GM12865 (cell line): ENCODE results near the gene ANXA10.

Source experiments
- DNase-seq: peaks from one replicate; pipeline ENCODE4 v3.0.0; 2010; ENCODE audit warnings: low read depth
- H3K4me3 ChIP-seq: 2 replicates; pipeline ENCODE4 v1.5.1; 2011; ENCODE audit warnings: mild to moderate bottlenecking, low read depth, low read length, control low read depth
- TF ChIP-seq, protein P1 (sequence below): IDR thresholded peaks from 2 replicates; pipeline ENCODE4 v1.5.1; 2011; ENCODE audit warnings: low read length, control low read depth, low read depth, inconsistent platforms; ENCODE audit not compliant: insufficient read depth; ENCODE audit errors: missing control alignments

ANXA10 gene

DNA sequence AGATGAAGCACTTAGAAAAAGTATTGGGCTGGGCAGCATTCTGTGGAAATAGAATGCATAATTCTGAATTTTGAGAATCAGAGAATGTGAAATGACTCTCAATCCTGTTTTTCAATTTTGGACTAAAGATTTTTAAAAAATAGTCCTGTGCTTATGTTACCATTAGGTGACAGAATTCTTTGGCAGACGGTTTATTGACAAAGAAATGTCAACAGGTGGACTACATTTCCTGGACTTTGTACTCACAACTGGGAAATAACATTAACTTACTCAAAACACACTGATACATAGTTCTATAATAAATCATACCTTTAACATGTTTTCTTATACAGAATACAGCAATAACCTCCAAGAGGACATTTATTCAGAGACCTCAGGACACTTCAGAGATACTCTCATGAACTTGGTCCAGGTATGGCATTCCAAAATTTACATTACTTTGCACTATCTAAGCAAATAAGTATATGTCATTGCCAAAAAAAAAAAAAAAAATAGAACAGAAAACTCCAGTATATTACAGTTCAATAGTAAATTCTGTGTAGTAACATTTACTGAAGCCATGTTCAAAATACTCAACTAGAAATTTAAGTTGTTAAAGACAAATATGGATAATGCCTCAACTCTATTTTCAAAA is 72.7 kb downstream of the ANXA10 start:
- TF ChIP-seq, protein P1, sequence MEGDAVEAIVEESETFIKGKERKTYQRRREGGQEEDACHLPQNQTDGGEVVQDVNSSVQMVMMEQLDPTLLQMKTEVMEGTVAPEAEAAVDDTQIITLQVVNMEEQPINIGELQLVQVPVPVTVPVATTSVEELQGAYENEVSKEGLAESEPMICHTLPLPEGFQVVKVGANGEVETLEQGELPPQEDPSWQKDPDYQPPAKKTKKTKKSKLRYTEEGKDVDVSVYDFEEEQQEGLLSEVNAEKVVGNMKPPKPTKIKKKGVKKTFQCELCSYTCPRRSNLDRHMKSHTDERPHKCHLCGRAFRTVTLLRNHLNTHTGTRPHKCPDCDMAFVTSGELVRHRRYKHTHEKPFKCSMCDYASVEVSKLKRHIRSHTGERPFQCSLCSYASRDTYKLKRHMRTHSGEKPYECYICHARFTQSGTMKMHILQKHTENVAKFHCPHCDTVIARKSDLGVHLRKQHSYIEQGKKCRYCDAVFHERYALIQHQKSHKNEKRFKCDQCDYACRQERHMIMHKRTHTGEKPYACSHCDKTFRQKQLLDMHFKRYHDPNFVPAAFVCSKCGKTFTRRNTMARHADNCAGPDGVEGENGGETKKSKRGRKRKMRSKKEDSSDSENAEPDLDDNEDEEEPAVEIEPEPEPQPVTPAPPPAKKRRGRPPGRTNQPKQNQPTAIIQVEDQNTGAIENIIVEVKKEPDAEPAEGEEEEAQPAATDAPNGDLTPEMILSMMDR: no peak
- no peak overlapping the region for H3K4me3 ChIP-seq
- no peak for DNase-seq

DNA sequence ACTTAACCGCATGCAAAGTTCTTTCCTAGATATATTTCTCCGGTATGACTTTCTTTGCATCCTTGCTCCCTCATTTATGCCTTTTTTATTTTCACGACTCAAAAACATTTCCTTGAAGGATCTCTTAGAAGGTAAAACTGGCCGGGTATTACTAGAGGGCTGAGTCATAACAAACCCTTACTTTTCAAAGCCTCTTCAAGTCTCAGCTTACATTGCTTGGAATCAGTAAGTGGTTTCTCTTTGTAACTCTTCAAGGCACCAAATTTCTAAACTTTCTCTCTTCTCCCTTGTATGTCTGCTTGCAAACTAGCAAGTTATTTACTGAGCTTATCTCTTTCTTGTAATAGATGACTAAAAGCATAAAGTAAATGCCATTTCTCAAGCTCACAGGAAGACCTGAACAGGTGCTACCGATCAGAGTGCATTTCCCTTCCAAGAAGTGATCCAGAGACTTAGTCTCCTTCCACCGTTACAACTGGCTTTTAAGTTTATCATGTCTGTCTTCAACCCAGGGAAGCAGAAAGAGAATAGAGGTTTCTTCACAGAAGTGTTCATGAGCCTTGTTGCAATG is 75.5 kb downstream of the ANXA10 start:
- H3K4me3 ChIP-seq: no peak overlapping the region
- TF ChIP-seq, protein P1: no peak
- no peak for DNase-seq

DNA sequence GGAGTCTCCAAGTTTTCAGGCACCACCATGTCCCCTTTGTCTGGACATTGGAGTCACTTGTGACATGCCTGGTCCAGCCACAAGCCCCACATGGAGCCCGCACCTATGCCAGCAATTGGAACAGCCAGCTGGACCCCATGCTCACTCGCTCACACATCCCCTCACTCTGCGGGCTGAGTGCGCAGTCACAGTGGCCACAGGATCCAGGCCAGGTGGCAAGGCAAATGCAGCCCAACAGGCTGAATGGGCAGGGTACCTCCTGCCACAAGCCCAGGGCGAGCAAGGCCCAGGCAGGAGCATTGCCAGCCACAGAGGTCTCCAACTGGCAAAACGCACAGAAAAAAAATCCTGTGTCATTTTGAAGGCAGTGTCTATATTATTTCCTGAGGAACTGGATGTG is 82.0 kb downstream of the ANXA10 start:
- TF ChIP-seq, protein P1: no peak
- DNase-seq: no peak
- H3K4me3 ChIP-seq: no peak overlapping the region

GRCh38 chr4:168177546-168178149 is 85.3 kb downstream of the ANXA10 start:
- TF ChIP-seq, protein P1: no peak
- H3K4me3 ChIP-seq: no peak overlapping the region
- DNase-seq: no peak

DNA sequence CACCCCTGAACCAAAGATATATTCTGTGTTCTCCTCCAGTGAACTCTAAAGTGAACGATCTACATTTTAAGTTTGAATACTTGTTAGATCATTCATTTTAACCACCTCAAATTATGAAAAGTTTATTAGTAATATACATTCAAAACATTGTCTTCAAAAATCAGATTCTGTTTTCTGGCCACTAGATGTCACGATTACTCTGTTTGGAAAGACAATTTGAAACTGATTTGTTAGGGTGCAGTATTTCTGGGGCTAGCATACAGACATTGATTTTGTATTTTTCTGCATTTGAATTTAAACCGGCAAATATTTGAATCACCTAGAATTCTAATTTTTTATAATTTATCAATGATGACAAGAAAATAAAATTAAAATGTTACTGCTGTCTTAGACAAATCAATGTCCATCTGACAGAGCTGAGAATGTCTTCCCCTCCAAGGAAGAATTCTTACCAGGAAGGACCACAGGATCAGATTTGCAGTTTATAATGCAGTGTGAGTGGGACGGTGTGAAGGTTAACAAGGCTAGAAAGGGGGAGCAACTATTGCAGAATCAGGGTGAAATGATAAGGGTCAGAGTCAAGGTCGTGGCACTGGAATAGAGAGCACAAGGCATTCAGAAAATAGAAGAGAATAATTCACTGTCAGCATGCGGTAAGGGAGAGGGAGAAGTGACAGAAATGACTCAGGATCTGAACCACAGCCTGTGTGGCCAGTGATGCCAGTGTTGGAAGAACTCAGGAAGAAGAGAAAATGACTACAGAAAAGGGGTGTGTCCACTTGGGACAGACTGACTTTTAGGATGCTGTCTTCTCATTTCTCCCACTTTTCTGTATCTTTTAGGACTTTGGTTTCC is 91.6 kb downstream of the ANXA10 start:
- TF ChIP-seq, protein P1: peak; percentile 43
- H3K4me3 ChIP-seq: no peak overlapping the region
- DNase-seq: peak; percentile 44

DNA sequence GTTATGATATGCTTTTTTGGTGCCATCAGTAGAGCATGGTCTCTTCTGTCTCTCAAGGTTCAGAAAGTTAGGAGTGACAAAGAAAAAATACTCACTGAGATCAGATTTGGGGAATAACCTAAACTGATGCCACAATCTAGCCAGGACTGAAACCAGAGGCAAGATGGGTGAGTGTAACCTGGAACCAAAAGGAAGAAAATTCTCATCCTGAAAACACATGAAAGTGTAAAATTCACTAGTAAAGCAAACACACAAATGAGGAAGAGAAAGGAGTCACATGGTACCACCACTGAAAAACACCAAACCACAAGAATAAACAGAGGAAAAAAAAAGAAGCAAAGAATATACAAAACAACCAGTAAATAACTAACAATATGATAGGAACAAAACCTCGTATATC is 96.4 kb downstream of the ANXA10 start:
- peak; percentile 3 for DNase-seq
- H3K4me3 ChIP-seq: no peak overlapping the region
- TF ChIP-seq, protein P1: no peak
